T-cell (primary cell): ENCODE measurements around the gene DNAAF8. TPM values are rescaled to one million over a fixed set of nuclear protein-coding genes. Genes with fewer than 3 reads are reported as not detected.

Experiments
- ATAC-seq, 4 experiments: fragments of 200-7000 bp in 3 of 4; fragments of 150-1000 bp in 1 of 4; cut with Tn5 transposase; replicated peaks in 1 of 4; 1 replicate in 3 of 4; 2 replicates in 1 of 4; pipeline ENCODE4 v1.10.0; 2021; ENCODE audit warnings: moderate library complexity in 3 of 4, mild to moderate bottlenecking in 2 of 4, moderate number of reproducible peaks in 1 of 4
- CTCF ChIA-PET, 2 donors: fragments of 300-600 bp; sonication (Branson Sonifier 250); formaldehyde crosslinking; loops; one replicate each; lab custom pipeline; 2022; ENCODE audit warnings: antibody characterized with exemption in 2 of 2; lab: Charles Lee
- POLR2A ChIA-PET, 2 donors: fragments of 300-600 bp; sonication (Branson Sonifier 250); formaldehyde crosslinking; loops; one replicate each; lab custom pipeline; 2022; ENCODE audit warnings: antibody characterized with exemption in 2 of 2; lab: Charles Lee
- DNase-seq, 35 experiments: peaks; one replicate each; pipeline versions ENCODE4 v3.0.0 to v3.0.0-alpha.2; 2013 to 2023
- H3K27ac ChIP-seq: one replicate; pipeline ENCODE4 v1.5.1; 2013; ENCODE audit warnings: low read length
- H3K27me3 ChIP-seq, 2 experiments: replicated peaks in 1 of 2; 1 replicate in 1 of 2; 2 replicates in 1 of 2; pipeline versions ENCODE4 v1.6.1 to v1.7.0; 2013; ENCODE audit warnings: low read length in 1 of 2, mixed read lengths in 1 of 2; ENCODE audit not compliant: control insufficient read depth in 2 of 2, insufficient read depth in 2 of 2; ENCODE audit errors: extremely low read depth in 1 of 2
- H3K36me3 ChIP-seq, 2 donors: 1 replicate in 1 of 2; 2 replicates in 1 of 2; pipeline versions ENCODE4 v1.6.1 to v1.7.0; 2013; ENCODE audit warnings: low read length in 1 of 2; ENCODE audit not compliant: control insufficient read depth in 2 of 2, insufficient read depth in 1 of 2; ENCODE audit errors: extremely low read depth in 1 of 2
- H3K4me1 ChIP-seq, 2 experiments: 1 replicate in 1 of 2; 2 replicates in 1 of 2; pipeline versions ENCODE4 v1.6.1 to v1.7.0; 2013; ENCODE audit warnings: low read length in 2 of 2, mixed read lengths in 1 of 2; ENCODE audit not compliant: insufficient read depth in 2 of 2, control insufficient read depth in 1 of 2; ENCODE audit errors: extremely low read depth in 1 of 2
- H3K4me3 ChIP-seq, 2 donors: 1 replicate in 1 of 2; 2 replicates in 1 of 2; pipeline versions ENCODE4 v1.5.1 to v1.7.0; 2013; ENCODE audit warnings: mild to moderate bottlenecking in 2 of 2, low read length in 1 of 2, moderate library complexity in 1 of 2; ENCODE audit not compliant: control insufficient read depth in 1 of 2; ENCODE audit errors: extremely low read depth in 1 of 2
- H3K9me3 ChIP-seq: 2 replicates; pipeline ENCODE4 v1.7.0; 2013
- H3K27ac Mint-ChIP-seq, 2 donors: one replicate each; pipeline ENCODE4 v1.8.0; 2020 to 2021; ENCODE audit warnings: mild to moderate bottlenecking in 2 of 2, mixed read lengths in 2 of 2
- H3K27me3 Mint-ChIP-seq, 2 donors: one replicate each; pipeline ENCODE4 v1.8.0; 2021 to 2022; ENCODE audit warnings: mixed read lengths in 2 of 2
- H3K36me3 Mint-ChIP-seq: one replicate; pipeline ENCODE4 v1.8.0; 2021; ENCODE audit warnings: mixed read lengths
- H3K4me1 Mint-ChIP-seq, 3 donors: one replicate each; pipeline ENCODE4 v1.8.0; 2020 to 2022; ENCODE audit warnings: mixed read lengths in 3 of 3, mild to moderate bottlenecking in 1 of 3
- H3K4me3 Mint-ChIP-seq, 3 donors: one replicate each; pipeline ENCODE4 v1.8.0; 2020 to 2022; ENCODE audit warnings: mild to moderate bottlenecking in 3 of 3, mixed read lengths in 3 of 3, moderate library complexity in 3 of 3
- H3K9me3 Mint-ChIP-seq, 3 donors: one replicate each; pipeline ENCODE4 v1.8.0; 2020 to 2022; ENCODE audit warnings: mixed read lengths in 3 of 3
- WGBS: methylation state at CpG from one replicate; pipeline ENCODE4 v1.1.5; 2013; ENCODE audit warnings: missing lambda C conversion rate; ENCODE audit not compliant: insufficient coverage; 5-methylcytosine and 5-hydroxymethylcytosine counted together
- total RNA-seq, 35 experiments: library from RNA in 6 of 35; stranded (reverse) in 6 of 35; fragments of 120-200 nt in 1 of 35; gene quantifications; one replicate each; pipeline versions ENCODE4 v1.2.1 to v1.2.4 and lab custom pipeline; 2013 to 2026

Gene DNAAF8
- total RNA-seq, 5 donors from 2014 or later (not counting 1 experiment from before 2014, with no cell fraction given), result 0.13 to 0.70 (median 0.34) TPM; not detected in 1

DNA sequence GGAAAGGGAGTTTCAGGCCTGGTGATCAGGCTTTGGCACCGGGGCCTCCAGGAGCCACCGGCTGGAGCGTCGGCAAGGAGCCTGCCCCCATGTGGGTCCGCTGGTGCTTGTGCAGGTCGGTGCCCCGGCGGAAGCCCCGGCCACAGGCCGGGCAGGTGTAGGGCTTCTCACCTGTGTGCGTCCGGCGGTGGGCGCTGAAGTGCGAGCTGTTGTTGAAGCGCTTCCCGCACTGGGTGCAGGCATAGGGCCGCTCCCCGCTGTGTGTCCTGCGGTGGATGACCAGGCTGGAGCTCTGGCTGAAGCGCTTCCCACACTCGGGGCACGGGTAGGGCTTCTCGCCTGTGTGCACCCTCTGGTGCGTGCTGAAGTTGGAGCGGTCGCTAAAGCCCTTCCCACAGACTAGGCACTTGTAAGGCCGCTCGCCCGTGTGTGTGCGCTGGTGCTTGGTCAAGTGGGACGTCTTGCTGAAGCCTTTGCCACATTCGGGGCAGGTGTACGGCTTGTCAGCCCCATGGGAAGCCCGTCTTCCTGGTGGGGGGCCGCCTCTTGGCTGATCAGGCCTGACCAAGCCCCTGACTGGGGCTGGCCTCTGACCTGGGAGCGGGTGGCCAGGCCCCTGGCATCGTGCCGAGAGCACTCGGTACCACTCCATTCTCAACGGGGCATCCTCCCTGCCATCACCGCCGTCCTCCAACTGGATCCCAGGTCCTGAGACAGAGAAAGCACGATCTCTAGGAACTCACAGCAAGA, 18.2 kb downstream of the DNAAF8 start:
- CTCF ChIA-PET, result no interaction called here
- H3K4me1 ChIP-seq, result peaks cover 0 to 12% of the 10 kb centered on the region in 2 experiments
- POLR2A ChIA-PET, result no interaction called here
- Mint-ChIP-seq H3K4me3 (no peak overlapping the region), H3K9me3 (no peaks in the 10 kb centered on the region), H3K4me1 (peaks cover 12 to 14% (median 12%) of the 10 kb centered on the region in 3 donors), H3K27ac (no peak overlapping the region), H3K36me3 (peaks cover 28% of the 10 kb centered on the region), H3K27me3 (no peaks in the 10 kb centered on the region)
- no peaks in the 10 kb centered on the region for H3K9me3 ChIP-seq
- no peaks in the 10 kb centered on the region for H3K27me3 ChIP-seq
- WGBS, result 96% methylated on average over 43 of the region's 44 CpGs
- H3K36me3 ChIP-seq, result peaks cover 11 to 53% of the 10 kb centered on the region in 2 donors
- H3K4me3 ChIP-seq, result no peak overlapping the region
- no peak for DNase-seq
- H3K27ac ChIP-seq, result no peak overlapping the region
- ATAC-seq, result no peak

DNA sequence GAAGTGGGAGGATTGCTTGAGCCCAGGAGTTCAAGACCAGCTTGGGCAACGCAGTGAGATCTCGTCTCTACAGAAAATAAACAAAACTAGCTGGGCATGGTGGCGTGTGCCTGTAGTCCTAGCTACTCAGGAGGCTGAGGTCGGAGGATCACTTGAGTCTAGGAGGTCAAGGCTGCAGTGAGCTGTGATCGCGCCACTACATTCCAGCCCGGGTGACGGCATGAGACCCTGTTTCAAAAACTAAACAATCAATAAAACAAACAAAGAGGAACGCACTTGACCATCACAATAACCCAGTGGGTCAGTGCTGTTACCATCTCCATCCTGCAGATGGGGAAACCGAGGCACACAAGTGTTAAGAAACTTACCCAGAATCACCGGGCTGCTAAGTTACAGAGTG, 18.9 kb downstream of the DNAAF8 start:
- no peak overlapping the region for H3K27ac Mint-ChIP-seq
- peaks cover 28% of the 10 kb centered on the region for H3K36me3 Mint-ChIP-seq
- H3K4me1 ChIP-seq, result peaks cover 0 to 6% of the 10 kb centered on the region in 2 experiments
- H3K4me1 Mint-ChIP-seq, result peaks cover 5 to 8% (median 5%) of the 10 kb centered on the region in 3 donors
- H3K9me3 Mint-ChIP-seq, result no peaks in the 10 kb centered on the region
- POLR2A ChIA-PET, result no interaction called here
- WGBS, result 95% methylated on average over 5 of the region's 11 CpGs
- H3K4me3 ChIP-seq, result no peak overlapping the region
- H3K27me3 ChIP-seq, result no peaks in the 10 kb centered on the region
- no peak for DNase-seq
- H3K4me3 Mint-ChIP-seq, result no peak overlapping the region
- H3K27me3 Mint-ChIP-seq, result no peaks in the 10 kb centered on the region
- no peak overlapping the region for H3K27ac ChIP-seq
- CTCF ChIA-PET, result no interaction called here
- ATAC-seq, result no peak
- H3K36me3 ChIP-seq, result peaks cover 16 to 56% of the 10 kb centered on the region in 2 donors
- H3K9me3 ChIP-seq, result no peaks in the 10 kb centered on the region

DNA sequence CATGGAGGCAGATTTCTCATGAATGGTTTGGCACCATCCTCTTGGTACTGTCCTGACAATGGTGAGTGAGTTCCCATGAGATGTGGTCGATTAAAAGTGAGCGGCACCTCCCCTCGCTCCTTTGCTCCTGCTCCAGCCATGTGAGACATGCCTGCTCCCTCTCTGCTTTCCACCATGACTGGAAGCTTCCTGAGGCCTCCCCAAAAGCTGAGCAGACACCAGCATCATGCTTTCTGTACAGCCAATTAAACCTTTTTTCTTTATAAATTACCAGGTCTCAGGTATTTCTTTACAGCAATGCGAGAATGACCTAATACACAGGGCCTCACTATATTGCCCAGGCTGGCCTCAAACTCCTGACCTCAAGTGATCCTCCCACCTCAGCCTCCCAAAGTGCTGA, 20.5 kb downstream of the DNAAF8 start:
- Mint-ChIP-seq H3K9me3 (no peaks in the 10 kb centered on the region), H3K4me1 (no peaks in the 10 kb centered on the region), H3K4me3 (no peak overlapping the region), H3K36me3 (peaks cover 40% of the 10 kb centered on the region), H3K27me3 (no peaks in the 10 kb centered on the region), H3K27ac (no peak overlapping the region)
- Histone ChIP-seq H3K36me3 (peaks cover 15 to 69% of the 10 kb centered on the region in 2 donors), H3K27ac (no peak overlapping the region), H3K9me3 (no peaks in the 10 kb centered on the region), H3K4me1 (no peaks in the 10 kb centered on the region), H3K27me3 (no peaks in the 10 kb centered on the region), H3K4me3 (no peak overlapping the region)
- ChIA-PET CTCF (no interaction called here), POLR2A (interaction anchor here in 1 of 2 donors (0.6 kb wide), 1 partner anchor 9 kb away, joined by 3 read pairs; no protein-coding TSS in a partner anchor)
- ATAC-seq (no peak), DNase-seq (no peak)
- 98% methylated on average over 4 of the region's 4 CpGs for WGBS

DNA sequence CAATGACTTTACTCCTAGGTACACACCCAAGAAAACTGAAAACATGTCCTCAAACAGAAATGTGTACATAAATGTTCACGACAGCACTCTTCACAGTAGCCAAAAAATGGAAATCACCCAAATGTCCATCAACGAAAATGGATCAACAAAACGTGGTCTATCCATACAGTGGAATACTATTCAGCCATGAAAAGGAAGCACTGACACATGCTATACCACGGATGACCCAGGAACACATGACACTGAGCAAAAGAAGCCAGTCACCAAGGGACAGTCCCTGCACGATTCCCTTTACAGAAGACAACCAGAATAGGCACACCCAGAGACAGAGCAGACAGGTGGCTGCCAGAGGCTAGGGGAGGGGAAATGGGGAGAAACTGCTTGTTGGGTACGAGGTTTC, 21.4 kb downstream of the DNAAF8 start:
- no peak overlapping the region for H3K27ac ChIP-seq
- H3K4me3 Mint-ChIP-seq, result no peak overlapping the region
- no peaks in the 10 kb centered on the region for H3K27me3 Mint-ChIP-seq
- H3K4me1 ChIP-seq, result no peaks in the 10 kb centered on the region
- no peak overlapping the region for H3K27ac Mint-ChIP-seq
- peaks cover 46% of the 10 kb centered on the region for H3K36me3 Mint-ChIP-seq
- ATAC-seq, result no peak
- 100% methylated on average over 5 of the region's 6 CpGs for WGBS
- H3K27me3 ChIP-seq, result no peaks in the 10 kb centered on the region
- H3K9me3 ChIP-seq, result no peaks in the 10 kb centered on the region
- ChIA-PET CTCF (no interaction called here), POLR2A (interaction anchor here in 1 of 2 donors (0.6 kb wide), 2 partner anchors 74 to 101 kb away, joined by 3 to 6 read pairs; no protein-coding TSS in a partner anchor)
- no peak overlapping the region for H3K4me3 ChIP-seq
- DNase-seq, result no peak
- H3K4me1 Mint-ChIP-seq, result peaks cover 0 to under 1% (median 0%) of the 10 kb centered on the region in 3 donors
- H3K9me3 Mint-ChIP-seq, result no peaks in the 10 kb centered on the region
- H3K36me3 ChIP-seq, result peaks cover 14 to 74% of the 10 kb centered on the region in 2 donors

DNA sequence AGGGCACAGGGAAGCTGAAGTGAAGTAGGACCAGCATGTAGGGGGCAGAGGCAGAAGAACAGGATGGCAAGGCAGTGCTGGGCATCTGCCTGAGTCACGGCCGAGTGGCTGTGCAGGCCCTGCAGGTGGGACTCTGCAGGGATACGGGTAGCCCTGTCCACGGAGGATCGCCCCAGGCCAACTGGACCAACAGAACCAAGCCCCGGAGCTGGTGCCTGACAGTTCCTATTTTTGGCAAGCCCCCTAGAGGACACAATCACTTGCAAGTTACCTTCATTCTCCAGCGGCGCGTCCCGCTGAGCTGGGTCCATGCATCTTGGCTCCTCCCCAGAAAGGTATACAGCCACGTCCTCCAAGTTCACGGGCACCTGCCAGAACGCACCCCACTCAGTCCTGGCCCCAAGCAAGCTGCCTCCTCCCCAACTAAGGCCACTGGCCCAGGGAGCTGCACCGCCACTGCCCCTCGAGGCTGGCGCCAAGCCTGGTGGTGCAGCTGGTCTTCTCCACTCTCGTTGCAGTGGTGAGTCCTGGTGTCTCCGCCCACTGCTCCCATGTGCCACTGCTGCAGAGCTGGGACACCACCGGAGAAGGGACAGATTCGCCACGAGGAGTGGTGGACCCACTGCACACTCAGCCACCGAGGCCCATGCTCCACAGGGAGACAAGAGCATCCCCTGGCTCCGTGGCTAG, 26.0 kb downstream of the DNAAF8 start:
- ChIA-PET POLR2A (no interaction called here), CTCF (no interaction called here)
- no peaks in the 10 kb centered on the region for H3K9me3 ChIP-seq
- no peaks in the 10 kb centered on the region for H3K27me3 ChIP-seq
- Mint-ChIP-seq H3K4me3 (no peak overlapping the region), H3K4me1 (peaks cover 0 to 17% (median 13%) of the 10 kb centered on the region in 3 donors), H3K27me3 (no peaks in the 10 kb centered on the region), H3K9me3 (no peaks in the 10 kb centered on the region), H3K36me3 (peaks cover 39% of the 10 kb centered on the region), H3K27ac (no peak overlapping the region)
- WGBS, result 95% methylated on average over 21 of the region's 23 CpGs
- no peak overlapping the region for H3K27ac ChIP-seq
- DNase-seq (no peak), ATAC-seq (no peak)
- peaks cover 10 to 62% of the 10 kb centered on the region in 2 donors for H3K36me3 ChIP-seq
- peaks cover 0 to 7% of the 10 kb centered on the region in 2 experiments for H3K4me1 ChIP-seq
- H3K4me3 ChIP-seq, result no peak overlapping the region

DNA sequence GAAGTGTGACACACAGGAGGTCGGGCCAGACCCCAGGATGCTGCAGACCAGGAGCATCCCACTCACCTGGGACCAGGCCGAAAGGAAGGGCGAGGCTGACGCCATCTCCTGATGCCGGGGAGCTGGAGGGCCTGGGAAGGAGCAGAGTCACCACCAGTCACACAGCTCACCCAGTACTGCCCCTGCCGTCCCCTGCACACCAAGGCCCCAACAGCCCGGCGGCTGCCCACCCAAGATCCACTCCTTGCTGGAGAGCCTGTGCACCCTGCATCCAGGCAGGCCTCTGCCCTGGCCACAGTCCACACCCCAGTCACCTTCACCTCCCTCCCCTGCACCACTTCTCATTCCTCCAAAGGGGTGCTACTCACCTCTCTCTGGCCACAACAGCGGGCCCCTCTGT, 27.9 kb downstream of the DNAAF8 start:
- Histone ChIP-seq H3K36me3 (peaks cover 10 to 57% of the 10 kb centered on the region in 2 donors), H3K27ac (no peak overlapping the region), H3K4me1 (peaks cover 0 to 23% of the 10 kb centered on the region in 2 experiments), H3K27me3 (no peaks in the 10 kb centered on the region), H3K9me3 (no peaks in the 10 kb centered on the region), H3K4me3 (no peak overlapping the region)
- WGBS, result 99% methylated on average over 8 of the region's 9 CpGs
- POLR2A ChIA-PET, result no interaction called here
- no peak for ATAC-seq
- Mint-ChIP-seq H3K9me3 (no peaks in the 10 kb centered on the region), H3K4me3 (no peak overlapping the region), H3K27me3 (no peaks in the 10 kb centered on the region), H3K27ac (no peak overlapping the region), H3K4me1 (peaks cover 9 to 29% (median 22%) of the 10 kb centered on the region in 3 donors), H3K36me3 (peaks cover 28% of the 10 kb centered on the region)
- CTCF ChIA-PET, result no interaction called here
- DNase-seq, result no peak
